Rectal smooth muscle tissue (tissue), 1 donor: ENCODE data around the gene FAM13B.
"Not testable (repeated sequence)": the region's sequence is repeated elsewhere in the genome, so short reads cannot be mapped to it uniquely, and the experiment has no call there.

Experiments
- H3K27ac ChIP-seq: one replicate; pipeline ENCODE4 v1.7.0; 2013; ENCODE audit warnings: low read depth, low read length, inconsistent platforms
- H3K27me3 ChIP-seq: one replicate; pipeline ENCODE4 v1.7.0; 2013; ENCODE audit warnings: low read length; ENCODE audit not compliant: control insufficient read depth, insufficient read depth
- H3K36me3 ChIP-seq: one replicate; pipeline ENCODE4 v1.7.0; 2013; ENCODE audit warnings: low read length; ENCODE audit not compliant: control insufficient read depth, insufficient read depth
- H3K4me1 ChIP-seq: one replicate; pipeline ENCODE4 v1.7.0; 2013; ENCODE audit warnings: low read length; ENCODE audit not compliant: control insufficient read depth, insufficient read depth
- H3K4me3 ChIP-seq: one replicate; pipeline ENCODE4 v1.7.0; 2013; ENCODE audit warnings: low read length
- H3K9ac ChIP-seq: one replicate; pipeline ENCODE4 v1.7.0; 2013; ENCODE audit warnings: low read length

Gene FAM13B

DNA sequence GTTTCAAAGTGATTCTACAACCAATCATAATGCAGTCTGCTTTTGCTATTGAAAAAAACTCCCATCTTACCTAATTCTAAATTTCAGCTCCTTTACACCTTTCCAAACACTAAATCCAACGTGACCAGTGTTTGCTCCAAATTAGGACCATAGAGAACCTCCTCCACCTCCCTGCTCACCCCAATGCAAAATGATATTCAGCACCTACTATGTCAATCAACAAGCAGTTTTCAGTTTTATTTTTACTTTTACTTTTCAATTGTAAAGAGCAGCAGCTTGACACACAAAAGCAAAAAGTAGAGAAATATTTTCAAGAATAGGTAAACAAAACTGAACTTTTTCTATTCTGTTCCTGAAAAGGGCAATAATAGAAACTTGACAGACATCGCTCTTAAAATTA lies 3.4 kb downstream of the FAM13B start:
- peaks cover 7% of the 10 kb centered on the region for H3K4me1 ChIP-seq

GRCh38 chr5:138028971-138029365 lies 3.9 kb downstream of the FAM13B start:
- no peak overlapping the region for H3K9ac ChIP-seq
- no peaks in the 10 kb centered on the region for H3K36me3 ChIP-seq
- peaks cover 10% of the 10 kb centered on the region for H3K4me1 ChIP-seq
- no peaks in the 10 kb centered on the region for H3K27me3 ChIP-seq
- H3K27ac ChIP-seq, result no peak overlapping the region
- no peak overlapping the region for H3K4me3 ChIP-seq

More for the DNA sequence above, 3.4 kb downstream of the FAM13B start:
- Histone ChIP-seq H3K9ac (no peak overlapping the region), H3K36me3 (no peaks in the 10 kb centered on the region), H3K27me3 (no peaks in the 10 kb centered on the region), H3K27ac (no peak overlapping the region), H3K4me3 (no peak overlapping the region)

- H3K27ac ChIP-seq, H3K4me1 ChIP-seq, H3K9ac ChIP-seq, H3K36me3 ChIP-seq, H3K27me3 ChIP-seq, H3K4me3 ChIP-seq: not testable (repeated sequence)
These were observed 4.5 kb downstream of the FAM13B start for GRCh38 chr5:138028262-138028970.

GRCh38 chr5:138026793-138027192 lies 6.1 kb downstream of the FAM13B start:
- not testable (repeated sequence) for H3K27ac ChIP-seq, H3K4me3 ChIP-seq, H3K36me3 ChIP-seq, H3K4me1 ChIP-seq, H3K9ac ChIP-seq, H3K27me3 ChIP-seq

DNA sequence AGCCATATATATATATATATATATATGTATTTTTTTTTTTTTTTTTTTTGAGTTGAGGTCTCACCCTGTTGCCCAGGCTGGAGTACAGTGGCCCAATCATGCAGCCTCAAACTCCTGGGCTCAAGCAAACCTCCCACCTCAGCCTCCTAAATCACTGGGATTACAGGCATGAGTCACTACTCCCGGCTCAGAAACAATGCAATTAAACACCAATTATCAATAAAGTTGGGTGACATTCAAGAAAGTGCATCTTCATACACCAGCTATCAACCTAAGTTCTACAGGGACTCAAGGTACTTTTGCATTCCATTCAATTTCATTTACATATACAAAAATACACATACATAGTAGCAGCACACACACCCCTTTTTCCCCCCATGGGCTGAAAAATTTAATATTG lies 7.6 kb downstream of the FAM13B start:
- H3K36me3 ChIP-seq, result no peaks in the 10 kb centered on the region
- H3K27me3 ChIP-seq, result no peaks in the 10 kb centered on the region
- no peak overlapping the region for H3K27ac ChIP-seq
- H3K4me3 ChIP-seq, result no peak overlapping the region
- H3K9ac ChIP-seq, result no peak overlapping the region
- peaks cover 2% of the 10 kb centered on the region for H3K4me1 ChIP-seq

DNA sequence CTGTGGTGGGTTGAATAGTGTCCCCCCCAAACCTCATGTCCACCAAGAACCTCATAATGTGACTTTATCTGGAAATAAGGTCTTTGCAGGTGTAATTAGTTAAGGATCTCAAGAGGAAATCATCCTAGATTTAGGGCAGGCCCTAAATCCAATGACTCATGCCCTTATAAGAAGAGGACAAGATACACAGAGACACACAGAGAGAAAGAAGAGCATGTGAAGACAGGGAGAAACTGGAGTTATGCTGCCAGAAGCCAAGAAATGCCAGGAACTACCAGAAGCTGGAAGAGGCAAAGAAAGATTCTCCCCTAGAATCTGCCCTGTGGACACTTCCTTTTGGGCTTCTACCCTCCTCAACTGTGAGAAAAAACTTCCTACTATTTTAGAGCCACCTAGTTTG lies 8.8 kb downstream of the FAM13B start:
- H3K27ac ChIP-seq, result peak overlapping the region; percentile 1
- no peaks in the 10 kb centered on the region for H3K36me3 ChIP-seq
- no peak overlapping the region for H3K4me3 ChIP-seq
- H3K9ac ChIP-seq, result no peak overlapping the region
- H3K4me1 ChIP-seq, result peaks cover 2% of the 10 kb centered on the region
- H3K27me3 ChIP-seq, result no peaks in the 10 kb centered on the region

DNA sequence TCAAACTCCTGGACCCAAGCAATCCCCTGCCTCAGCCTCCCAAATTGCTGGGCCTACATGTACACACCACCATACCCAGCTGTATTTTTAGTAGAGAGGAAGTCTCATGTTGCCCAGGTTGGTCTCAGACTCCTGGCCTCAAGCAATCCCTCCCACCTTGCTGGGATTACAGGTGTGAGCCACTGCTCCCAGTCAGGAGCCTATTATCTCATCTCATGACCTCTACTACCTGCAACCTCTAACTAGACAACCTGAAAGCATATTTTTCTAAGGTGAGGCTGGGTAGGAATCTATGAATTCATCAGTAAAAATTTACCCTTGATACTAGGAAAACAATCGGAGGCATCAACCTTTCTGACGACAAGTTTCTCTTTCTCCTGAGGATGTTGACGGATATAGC lies 10.0 kb downstream of the FAM13B start:
- Histone ChIP-seq H3K4me1 (peaks cover 6% of the 10 kb centered on the region), H3K27ac (no peak overlapping the region)

DNA sequence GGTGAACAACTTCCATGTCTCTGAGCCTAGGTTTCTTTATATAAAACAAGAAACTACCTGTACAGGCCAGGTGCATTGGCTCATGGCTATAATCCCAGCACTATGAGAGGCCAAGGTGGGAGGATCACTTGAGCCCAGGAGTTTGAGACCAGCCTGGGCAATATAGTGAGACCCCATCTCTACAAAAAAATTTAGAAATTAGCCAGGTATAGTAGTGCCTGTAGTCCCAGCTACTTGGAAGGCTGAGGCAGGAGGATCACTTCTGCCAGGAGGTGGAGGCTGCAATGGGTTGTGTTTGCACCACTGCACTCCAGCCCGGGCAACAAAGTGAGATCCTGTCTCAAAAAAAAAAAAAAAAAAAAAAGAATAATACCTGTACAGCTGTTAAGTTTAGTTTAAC lies 11.1 kb downstream of the FAM13B start:
- no peak overlapping the region for H3K9ac ChIP-seq
- no peak overlapping the region for H3K27ac ChIP-seq
- no peaks in the 10 kb centered on the region for H3K27me3 ChIP-seq
- peaks cover 6% of the 10 kb centered on the region for H3K4me1 ChIP-seq
- no peaks in the 10 kb centered on the region for H3K36me3 ChIP-seq
- no peak overlapping the region for H3K4me3 ChIP-seq

More for the DNA sequence above, 10.0 kb downstream of the FAM13B start:
- Histone ChIP-seq H3K4me3 (no peak overlapping the region), H3K9ac (no peak overlapping the region), H3K27me3 (no peaks in the 10 kb centered on the region), H3K36me3 (no peaks in the 10 kb centered on the region)

DNA sequence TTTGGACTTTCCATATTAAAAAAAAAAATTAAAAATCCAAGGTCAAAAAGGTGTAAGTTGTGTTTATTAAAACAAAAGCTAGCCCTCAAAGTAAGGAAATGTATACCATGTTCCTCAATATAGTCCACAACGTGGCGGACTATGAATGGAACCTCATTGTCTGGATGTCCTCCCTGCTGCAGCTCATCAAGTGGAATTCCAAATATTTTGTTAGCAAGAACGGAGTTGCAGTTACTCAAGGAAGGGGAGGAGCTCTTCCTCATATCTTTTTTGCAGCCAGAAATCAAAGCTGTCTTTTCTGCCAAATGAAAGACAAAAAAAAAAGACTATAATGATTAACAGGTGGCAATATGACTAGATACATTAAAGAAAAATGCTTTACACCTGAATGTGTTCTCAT lies 14.0 kb downstream of the FAM13B start:
- no peak overlapping the region for H3K9ac ChIP-seq
- H3K27ac ChIP-seq, result no peak overlapping the region
- H3K4me1 ChIP-seq, result peaks cover 4% of the 10 kb centered on the region
- H3K27me3 ChIP-seq, result no peaks in the 10 kb centered on the region
- H3K4me3 ChIP-seq, result no peak overlapping the region
- H3K36me3 ChIP-seq, result no peaks in the 10 kb centered on the region

DNA sequence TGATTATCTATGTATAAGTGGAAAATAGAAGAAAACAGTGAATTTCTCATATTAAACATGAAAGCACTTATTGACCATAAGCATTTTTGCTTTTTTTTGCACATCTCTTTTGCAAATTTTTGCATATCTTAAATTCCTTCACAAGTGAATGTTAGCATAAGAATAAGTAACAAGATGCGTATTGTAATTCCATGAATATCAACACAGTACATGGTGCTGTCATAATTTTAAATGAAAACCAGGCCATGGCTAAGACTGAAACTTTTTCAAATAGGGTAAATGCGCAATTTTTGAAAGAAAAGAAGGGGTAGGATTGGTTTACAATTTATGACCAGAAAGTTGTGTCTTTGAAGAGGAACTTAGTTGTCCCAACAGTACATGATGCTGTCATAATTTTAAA lies 17.0 kb downstream of the FAM13B start:
- no peak overlapping the region for H3K27ac ChIP-seq
- peaks cover 4% of the 10 kb centered on the region for H3K4me1 ChIP-seq
- H3K4me3 ChIP-seq, result no peak overlapping the region
- no peak overlapping the region for H3K9ac ChIP-seq
- no peaks in the 10 kb centered on the region for H3K27me3 ChIP-seq
- H3K36me3 ChIP-seq, result no peaks in the 10 kb centered on the region

DNA sequence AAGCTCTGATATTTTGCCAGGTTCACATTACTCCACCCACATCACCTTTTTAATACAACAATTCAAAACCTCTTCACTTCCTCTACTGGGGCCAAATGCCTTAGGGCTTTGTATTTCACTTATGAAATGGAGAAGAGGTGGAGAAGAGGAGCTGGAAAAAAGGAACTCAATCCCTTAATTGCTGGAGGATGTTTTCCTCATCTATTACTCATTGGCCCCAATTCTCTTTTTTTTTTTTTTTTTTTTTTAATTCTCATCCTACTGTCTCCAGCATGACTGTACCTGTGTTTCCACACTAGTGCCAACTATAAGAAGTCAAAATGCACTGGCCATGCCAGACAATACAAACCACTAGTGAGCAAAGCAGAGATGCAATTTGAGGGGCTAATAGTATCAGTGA lies 20.9 kb downstream of the FAM13B start:
- peaks cover 5% of the 10 kb centered on the region for H3K36me3 ChIP-seq
- H3K4me1 ChIP-seq, result no peaks in the 10 kb centered on the region
- H3K27me3 ChIP-seq, result no peaks in the 10 kb centered on the region
- H3K27ac ChIP-seq, result no peak overlapping the region
- no peak overlapping the region for H3K4me3 ChIP-seq
- H3K9ac ChIP-seq, result no peak overlapping the region

DNA sequence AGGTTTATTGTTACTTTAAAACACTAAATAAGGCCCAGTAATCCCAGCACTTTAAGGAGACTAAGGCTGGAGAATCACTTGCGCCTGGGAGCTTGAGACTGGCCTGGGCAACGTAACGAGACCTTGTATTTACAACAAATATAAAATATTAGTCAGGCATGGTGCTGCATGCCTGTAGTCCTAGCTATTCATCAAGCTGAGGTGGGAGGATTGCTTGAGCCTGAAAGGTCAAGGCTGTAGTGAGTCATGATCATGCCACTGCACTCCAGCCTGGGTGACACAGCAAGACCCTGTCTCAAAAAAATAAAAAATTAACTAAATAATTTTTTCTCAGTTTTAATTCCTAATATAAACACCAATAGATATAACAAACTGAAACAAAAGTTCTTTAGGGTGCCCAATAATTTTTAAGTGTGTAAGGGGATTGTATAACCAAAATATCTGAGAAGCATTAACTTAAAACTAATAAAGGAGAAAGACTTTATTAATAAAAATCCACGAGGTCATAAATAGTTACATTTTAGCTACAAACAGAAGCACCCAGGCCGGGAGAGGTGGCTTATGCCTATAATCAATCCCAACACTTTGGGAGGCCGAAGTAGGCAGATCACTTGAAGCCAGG lies 32.7 kb downstream of the FAM13B start:
- Histone ChIP-seq H3K36me3 (peaks cover 2% of the 10 kb centered on the region), H3K4me3 (no peak overlapping the region), H3K27me3 (no peaks in the 10 kb centered on the region), H3K9ac (no peak overlapping the region), H3K4me1 (peaks cover 4% of the 10 kb centered on the region), H3K27ac (peak overlapping the region; percentile 40)

DNA sequence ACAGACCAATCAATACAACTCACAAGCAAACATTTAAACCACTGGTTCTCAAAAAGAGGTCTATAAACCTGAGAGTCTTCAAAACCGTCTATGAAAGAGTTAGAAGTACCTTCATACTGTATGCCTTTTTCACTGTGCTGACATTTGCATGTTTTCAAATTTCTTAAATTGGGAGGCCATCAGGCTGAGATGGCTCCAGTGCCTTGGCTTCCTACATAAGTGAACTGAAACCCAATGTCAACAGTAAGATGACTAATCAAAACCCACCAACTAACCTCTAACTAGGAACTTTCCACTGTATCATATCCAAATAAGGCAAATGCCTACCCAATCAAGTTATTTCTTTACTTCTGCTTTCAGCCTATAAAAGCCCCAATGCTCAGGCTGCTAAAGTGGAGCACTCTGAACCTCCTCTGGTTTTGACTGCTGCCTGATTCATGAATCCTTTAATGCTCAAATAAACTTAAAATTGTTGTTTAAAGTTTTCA lies 35.1 kb downstream of the FAM13B start:
- Histone ChIP-seq H3K27me3 (no peaks in the 10 kb centered on the region), H3K27ac (no peak overlapping the region), H3K36me3 (no peaks in the 10 kb centered on the region), H3K4me3 (no peak overlapping the region), H3K4me1 (peaks cover 4% of the 10 kb centered on the region), H3K9ac (no peak overlapping the region)
